K562 (cell line): ENCODE measurements around the gene TEAD4. TPM values are rescaled to one million over a fixed set of nuclear protein-coding genes. Genes with fewer than 3 reads are reported as not detected.

Experiments
- ATAC-seq: fragments of 200-7000 bp; cut with Tn5 transposase; 3 replicates; pipeline ENCODE4 v1.9.1; 2020; ENCODE audit warnings: moderate library complexity
- BruUV-seq: library from RNA; stranded (reverse); fragments of 400-500 nt; replicated peaks from 2 replicates; lab custom pipeline; 2021; lab: Mats Ljungman, UMichigan
- CTCF ChIA-PET: fragments of 300-600 bp; formaldehyde crosslinking; extraction: SDS; loops from one replicate; lab custom pipeline; 2021; ENCODE audit warnings: low intra/inter-chr PET ratio; lab: Yijun Ruan, JAX
- POLR2A ChIA-PET: fragments of 300-600, 350-650 bp; sonication (Branson Sonifier 250); formaldehyde crosslinking; extraction: SDS; loops from one replicate; lab custom pipeline; 2021; ENCODE audit warnings: antibody characterized with exemption, inconsistent platforms; lab: Yijun Ruan, JAX
- DNase-seq, 4 experiments: peaks; one replicate each; pipeline versions ENCODE4 v3.0.0 to v3.0.0-alpha.2; 2011 to 2018; ENCODE audit warnings: low spot score in 3 of 4, mixed read lengths in 3 of 4; ENCODE audit errors: extremely low read depth in 1 of 4
- FAIRE-seq: peaks from 2 replicates; lab custom pipeline; 2011; peaks lifted over from hg19 to GRCh38; lab: Jason Lieb, UNC
- H2AFZ ChIP-seq: 2 replicates; pipeline ENCODE4 v1.6.0; 2011; ENCODE audit warnings: low read depth, low read length, control low read depth, inconsistent platforms
- H3K27ac ChIP-seq: fragments of 200-600 bp; 3 replicates; pipeline ENCODE4 v1.8.0; 2011; ENCODE audit warnings: low read depth, mild to moderate bottlenecking, control low read depth, inconsistent platforms, low read length, moderate library complexity, mixed read lengths; ENCODE audit errors: extremely low read depth
- H3K27me3 ChIP-seq, 2 experiments: fragments of 300-600 bp in 1 of 2; 2 replicates in 1 of 2; 3 replicates in 1 of 2; pipeline versions ENCODE4 v1.6.0 to v1.8.0; 2011; ENCODE audit warnings: inconsistent platforms in 2 of 2, low read length in 2 of 2, mild to moderate bottlenecking in 1 of 2, mixed read lengths in 1 of 2, moderate library complexity in 1 of 2; ENCODE audit not compliant: control insufficient read depth in 2 of 2, insufficient read depth in 2 of 2
- H3K36me3 ChIP-seq: fragments of 300-600 bp; 3 replicates; pipeline ENCODE4 v1.8.0; 2011; ENCODE audit warnings: mild to moderate bottlenecking, low read length, inconsistent platforms; ENCODE audit not compliant: control insufficient read depth, insufficient read depth
- H3K4me1 ChIP-seq, 2 experiments: fragments of 200-600 bp in 1 of 2; replicated peaks in 1 of 2; 2 replicates in 1 of 2; 3 replicates in 1 of 2; pipeline versions ENCODE4 v1.5.1 to v1.8.0; 2011; ENCODE audit warnings: inconsistent platforms in 2 of 2, low read length in 2 of 2, mild to moderate bottlenecking in 1 of 2, mixed read lengths in 1 of 2, moderate library complexity in 1 of 2; ENCODE audit not compliant: control insufficient read depth in 2 of 2, insufficient read depth in 2 of 2
- H3K4me2 ChIP-seq: 2 replicates; pipeline ENCODE4 v1.6.1; 2011; ENCODE audit warnings: low read length, control low read depth, inconsistent platforms, mixed read lengths; ENCODE audit not compliant: insufficient read depth
- H3K4me3 ChIP-seq: fragments of 200-600 bp; sonication (generic), shearing (Covaris generic); 2 replicates; pipeline ENCODE4 v1.5.1; 2016; ENCODE audit warnings: control low read depth, inconsistent platforms
- H3K79me2 ChIP-seq: fragments of 200-600 bp; 3 replicates; pipeline ENCODE4 v1.8.0; 2011; ENCODE audit warnings: low read length, inconsistent platforms; ENCODE audit not compliant: control insufficient read depth, insufficient read depth
- H3K9ac ChIP-seq, 2 experiments: 2 replicates each; pipeline versions ENCODE4 v1.6.0 to v1.6.1; 2011; ENCODE audit warnings: low read depth in 2 of 2, low read length in 2 of 2, control low read depth in 1 of 2, inconsistent platforms in 1 of 2, mild to moderate bottlenecking in 1 of 2, mixed read lengths in 1 of 2; ENCODE audit not compliant: insufficient read depth in 1 of 2
- H3K9me1 ChIP-seq: one replicate; pipeline ENCODE4 v1.6.0; 2011; ENCODE audit warnings: inconsistent platforms, mild to moderate bottlenecking, low read length, moderate library complexity; ENCODE audit not compliant: control insufficient read depth, insufficient read depth
- H3K9me3 ChIP-seq: replicated peaks from 2 replicates; pipeline ENCODE4 v1.5.1; 2011; ENCODE audit warnings: low read depth, low read length, inconsistent platforms; ENCODE audit not compliant: control insufficient read depth, insufficient read depth
- H4K20me1 ChIP-seq: replicated peaks from 2 replicates; pipeline ENCODE4 v1.6.1; 2011; ENCODE audit warnings: low read length, inconsistent platforms, mixed read lengths; ENCODE audit not compliant: control insufficient read depth, insufficient read depth
- CHCHD3 ChIP-seq: fragments of 250-450 bp; sonication (Bioruptor Pico); IDR thresholded peaks from 2 replicates; pipeline ENCODE4 v2.1.2; 2022; ENCODE audit warnings: mild to moderate bottlenecking
- ETV5 ChIP-seq: sonication (generic); formaldehyde crosslinking; IDR thresholded peaks from 2 replicates; pipeline ENCODE4 v1.4.0; 2020; ENCODE audit warnings: low read depth, mild to moderate bottlenecking, missing genetic modification reagents
- NCOA4 ChIP-seq: fragments of 450-650 bp; IDR thresholded peaks from 2 replicates; pipeline ENCODE4 v1.6.1; 2018; ENCODE audit warnings: mild to moderate bottlenecking; ENCODE audit not compliant: partially characterized antibody
- PREB ChIP-seq: sonication (generic); formaldehyde crosslinking; IDR thresholded peaks from 2 replicates; pipeline ENCODE4 v1.8.1; 2023; ENCODE audit warnings: mild to moderate bottlenecking, missing genetic modification reagents
- RBM15 ChIP-seq: fragments of 200-400 bp; formaldehyde crosslinking; IDR thresholded peaks from 2 replicates; pipeline ENCODE4 v1.6.1; 2018; ENCODE audit warnings: mild to moderate bottlenecking, low read length, moderate library complexity; ENCODE audit not compliant: insufficient read depth
- SMAD2 ChIP-seq: fragments of 150-350 bp; IDR thresholded peaks from 2 replicates; pipeline ENCODE4 v1.6.1; 2014; ENCODE audit warnings: low read depth, mild to moderate bottlenecking, low read length
- U2AF1 ChIP-seq: fragments of 200-400 bp; formaldehyde crosslinking; optimal IDR thresholded peaks from 2 replicates; pipeline ENCODE3; 2017; ENCODE audit warnings: mild to moderate bottlenecking, low read depth, low read length, moderate library complexity
- ZC3H4 ChIP-seq: sonication (generic); formaldehyde crosslinking; IDR thresholded peaks from 2 replicates; pipeline ENCODE4 v1.9.0; 2021; ENCODE audit warnings: missing genetic modification reagents, borderline replicate concordance
- ZNF143 ChIP-seq: sonication (generic); formaldehyde crosslinking; IDR thresholded peaks from 2 replicates; pipeline ENCODE4 v1.9.0; 2022; ENCODE audit warnings: mild to moderate bottlenecking, missing genetic modification reagents
- ZNF507 ChIP-seq: conservative IDR thresholded peaks from 2 replicates; pipeline ENCODE4 v1.6.1; 2017; ENCODE audit warnings: missing genetic modification characterization, missing compliant biosample characterization
- WGBS: fragments of 100-300 bp; shearing (Covaris generic); methylation state at CpG from one replicate; pipeline ENCODE4 v1.1.6; 2016; ENCODE audit warnings: low coverage, mixed read lengths; ENCODE audit not compliant: insufficient coverage; ENCODE audit errors: missing lambda C conversion rate; 5-methylcytosine and 5-hydroxymethylcytosine counted together
- in situ Hi-C: fragments of 300-500 bp; cut with MboI; formaldehyde crosslinking; loops from 4 replicates; pipeline ENCODE4 v1.15.0; 2018; ENCODE audit warnings: inconsistent platforms, mixed read lengths
- intact Hi-C: fragments of 100-400 bp; cut with micrococcal nuclease; formaldehyde crosslinking; loops from 2 replicates; pipeline ENCODE4 v1.14.2; 2022
- polyA plus RNA-seq, 8 experiments: library from polyadenylated mRNA; depleted of rRNA in 4 of 8; stranded (reverse) in 5 of 8; unstranded in 3 of 8; fragments of >200 nt; fragmentation: Nextera tagmentation in 2 of 8; fragmentation: Illumina TruSeq in 1 of 8; extraction: Ambion mirVana in 2 of 8; extraction: Trizol in 1 of 8; gene quantifications; 2 replicates each; pipeline versions ENCODE4 v1.2.1 to v1.2.3, GENCODE V29; 2011 to 2014; ENCODE audit warnings: inconsistent platforms in 1 of 8, missing spikeins in 1 of 8
- total RNA-seq, 7 experiments: library from RNA; depleted of rRNA in 6 of 7; stranded (reverse); fragments of >200 nt in 6 of 7; fragmentation: Illumina TruSeq in 2 of 7; extraction: Trizol in 2 of 7; gene quantifications; 2 replicates each; pipeline versions ENCODE4 v1.2.1 to v1.2.3, GENCODE V29; 2011 to 2021; ENCODE audit warnings: low replicate concordance in 1 of 7
- TF ChIP-seq, protein P1 (sequence below): fragments of 200-800 bp; sonication (Bioruptor generic); IDR thresholded peaks from 2 replicates; pipeline ENCODE4 v1.6.1; 2017; ENCODE audit warnings: missing genetic modification characterization, missing compliant biosample characterization
- TF ChIP-seq, protein P2 (sequence below), 2 experiments: fragments of 450-650 bp in 1 of 2; sonication (generic) in 1 of 2; formaldehyde crosslinking in 1 of 2; IDR thresholded peaks in 1 of 2; conservative IDR thresholded peaks in 1 of 2; 2 replicates each; pipeline versions ENCODE4 v1.6.1 to v1.8.1; 2016 to 2023; ENCODE audit warnings: mild to moderate bottlenecking in 2 of 2, moderate library complexity in 2 of 2, inconsistent platforms in 1 of 2, missing genetic modification reagents in 1 of 2
- TF ChIP-seq, protein P3 (sequence below): IDR thresholded peaks from 3 replicates; pipeline ENCODE4 v1.6.1; 2011; ENCODE audit warnings: borderline replicate concordance, mild to moderate bottlenecking; ENCODE audit not compliant: insufficient read length, insufficient read depth

TEAD4 gene
- total and polyA plus RNA-seq, 9 of the 15 experiments (the other 6 are each of a cell fraction or from before 2014, with no cell fraction given), result 0.82 to 40.0 (median 17.0) TPM

DNA sequence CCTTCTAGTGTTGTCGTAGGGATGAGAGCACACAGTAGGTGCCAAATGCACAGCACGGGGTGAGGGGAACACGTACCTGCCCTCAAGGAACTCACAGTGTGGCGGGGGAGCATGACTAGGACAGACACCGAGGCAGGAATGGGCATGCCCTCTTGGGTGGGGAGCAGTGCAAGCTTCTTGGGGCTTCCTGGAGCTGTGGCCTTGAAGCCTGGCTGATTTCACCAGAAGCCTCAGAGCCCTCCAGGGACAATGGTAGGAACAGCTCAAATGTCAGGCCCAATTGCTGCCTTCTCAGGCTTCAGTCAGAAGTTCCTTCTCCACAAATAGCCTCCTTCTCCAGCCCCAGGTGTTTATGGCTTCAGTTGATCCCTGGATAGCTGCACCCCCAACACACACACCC lies 43.4 kb downstream of the TEAD4 start:
- Histone ChIP-seq H3K36me3 (peaks cover 58% of the 10 kb centered on the region), H3K9me3 (no peaks in the 10 kb centered on the region), H3K4me2 (no peak overlapping the region), H3K9ac (no peak overlapping the region), H3K27ac (no peak overlapping the region), H3K9me1 (peaks cover 5% of the 10 kb centered on the region), H3K4me3 (no peak overlapping the region), H2AFZ (no peak overlapping the region), H4K20me1 (peaks cover 5% of the 10 kb centered on the region; the same call in 1 of the 2 replicates), H3K79me2 (peaks cover 20% of the 10 kb centered on the region; the same call in 2 of the 3 replicates), H3K27me3 (no peaks in the 10 kb centered on the region), H3K4me1 (peaks cover 19 to 28% of the 10 kb centered on the region in 2 experiments)
- ChIA-PET CTCF (no interaction called here), POLR2A (interaction anchor here (0.6 to 1.2 kb wide), 2 partner anchors 19 to 26 kb away, joined by 3 to 5 read pairs; no protein-coding TSS in a partner anchor)
- no TSS peak for BruUV-seq
- TF ChIP-seq CHCHD3 (CRISPR knock-in tag) (no peak), SMAD2 (no peak), ZNF507 (tag) (no peak), NCOA4 (no peak), ETV5 (CRISPR knock-in tag) (no peak), ZNF143 (no peak), ZC3H4 (CRISPR knock-in tag) (no peak), U2AF1 (no peak), RBM15 (no peak), PREB (CRISPR knock-in tag) (no peak)
- TF ChIP-seq, protein P1, sequence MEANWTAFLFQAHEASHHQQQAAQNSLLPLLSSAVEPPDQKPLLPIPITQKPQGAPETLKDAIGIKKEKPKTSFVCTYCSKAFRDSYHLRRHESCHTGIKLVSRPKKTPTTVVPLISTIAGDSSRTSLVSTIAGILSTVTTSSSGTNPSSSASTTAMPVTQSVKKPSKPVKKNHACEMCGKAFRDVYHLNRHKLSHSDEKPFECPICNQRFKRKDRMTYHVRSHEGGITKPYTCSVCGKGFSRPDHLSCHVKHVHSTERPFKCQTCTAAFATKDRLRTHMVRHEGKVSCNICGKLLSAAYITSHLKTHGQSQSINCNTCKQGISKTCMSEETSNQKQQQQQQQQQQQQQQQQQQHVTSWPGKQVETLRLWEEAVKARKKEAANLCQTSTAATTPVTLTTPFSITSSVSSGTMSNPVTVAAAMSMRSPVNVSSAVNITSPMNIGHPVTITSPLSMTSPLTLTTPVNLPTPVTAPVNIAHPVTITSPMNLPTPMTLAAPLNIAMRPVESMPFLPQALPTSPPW, result no peak
- TF ChIP-seq, protein P2, sequence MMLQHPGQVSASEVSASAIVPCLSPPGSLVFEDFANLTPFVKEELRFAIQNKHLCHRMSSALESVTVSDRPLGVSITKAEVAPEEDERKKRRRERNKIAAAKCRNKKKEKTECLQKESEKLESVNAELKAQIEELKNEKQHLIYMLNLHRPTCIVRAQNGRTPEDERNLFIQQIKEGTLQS (IDR thresholded peaks at IDR 0.05), result no peak
- TF ChIP-seq, protein P2 (CRISPR knock-in tag; conservative IDR thresholded peaks at IDR 0.05), result no peak
- TF ChIP-seq, protein P3, sequence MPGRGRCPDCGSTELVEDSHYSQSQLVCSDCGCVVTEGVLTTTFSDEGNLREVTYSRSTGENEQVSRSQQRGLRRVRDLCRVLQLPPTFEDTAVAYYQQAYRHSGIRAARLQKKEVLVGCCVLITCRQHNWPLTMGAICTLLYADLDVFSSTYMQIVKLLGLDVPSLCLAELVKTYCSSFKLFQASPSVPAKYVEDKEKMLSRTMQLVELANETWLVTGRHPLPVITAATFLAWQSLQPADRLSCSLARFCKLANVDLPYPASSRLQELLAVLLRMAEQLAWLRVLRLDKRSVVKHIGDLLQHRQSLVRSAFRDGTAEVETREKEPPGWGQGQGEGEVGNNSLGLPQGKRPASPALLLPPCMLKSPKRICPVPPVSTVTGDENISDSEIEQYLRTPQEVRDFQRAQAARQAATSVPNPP, result no peak
- ATAC-seq, result no peak
- no peak for DNase-seq
- 92% methylated on average over 5 of the region's 5 CpGs for WGBS
- FAIRE-seq, result no peak
- in situ Hi-C loops (no loop called here), intact Hi-C loops (no loop called here)
